ENCODE results near the gene ROBO2. TPM values are rescaled to one million over a fixed set of nuclear protein-coding genes. Genes with fewer than 3 reads are reported as not detected.

The ROBO2 gene
- polyA plus RNA-seq, 1 of the 3 experiments (the other 2 are of a cell fraction), result not detected

- no peak for TF ChIP-seq POLR2AphosphoS5 (IDR thresholded peaks at IDR 0.05; ENCODE audit: low read depth, low read length)
- no peak for TF ChIP-seq FOXJ3 (CRISPR knock-in tag; IDR thresholded peaks at IDR 0.05)
- TF ChIP-seq GABPA (IDR thresholded peaks at IDR 0.05; ENCODE audit: low read depth), result no peak
- TF ChIP-seq IRF3 (IDR thresholded peaks at IDR 0.05; ENCODE audit: low read depth, low read length), result no peak
- no peak for TF ChIP-seq PBX3 (IDR thresholded peaks at IDR 0.05)
- TF ChIP-seq MXI1 (IDR thresholded peaks at IDR 0.05; ENCODE audit: low read depth, low read length), result no peak
- no peak for TF ChIP-seq RFX5 (IDR thresholded peaks at IDR 0.05; ENCODE audit: low read length)
- TF ChIP-seq NFIC (IDR thresholded peaks at IDR 0.05; ENCODE audit: borderline replicate concordance), result no peak
- TF ChIP-seq SIN3A (IDR thresholded peaks at IDR 0.05; ENCODE audit: borderline replicate concordance, low read depth, low read length), result no peak
- TF ChIP-seq ZBTB33 (IDR thresholded peaks at IDR 0.05; ENCODE audit: borderline replicate concordance, low read depth), result no peak
- no peak for TF ChIP-seq FOXM1 (IDR thresholded peaks at IDR 0.05; ENCODE audit: low read depth)
- no peak for TF ChIP-seq SMC3 (IDR thresholded peaks at IDR 0.05; ENCODE audit: low read depth, low read length)
- TF ChIP-seq ELF1 (IDR thresholded peaks at IDR 0.05), result no peak
- no peak for TF ChIP-seq YY1 (IDR thresholded peaks at IDR 0.05; ENCODE audit: low read depth)
- no peak for TF ChIP-seq USF2 (IDR thresholded peaks at IDR 0.05; ENCODE audit: borderline replicate concordance, low read depth, low read length)
- no peak for TF ChIP-seq RAD21 (IDR thresholded peaks at IDR 0.05; ENCODE audit: low read length)
- no peak for TF ChIP-seq RXRA (IDR thresholded peaks at IDR 0.05; ENCODE audit: borderline replicate concordance, low read depth)
- no peak for TF ChIP-seq CHD2 (IDR thresholded peaks at IDR 0.05; ENCODE audit: low read length, partially characterized antibody)
- Histone ChIP-seq H3K4me1 (ENCODE audit: control insufficient read depth in 1 of 2, insufficient read depth in 2 of 2, low read depth in 1 of 2, low read length in 1 of 2) (no peaks in the 10 kb centered on the region), H3K4me2 (no peak overlapping the region), H4K20me1 (ENCODE audit: insufficient read depth) (no peaks in the 10 kb centered on the region), H3K27ac (ENCODE audit: low read depth in 2 of 2, low read length in 1 of 2) (no peak overlapping the region), H3K36me3 (replicated peaks in 1 of 2; ENCODE audit: control insufficient read depth in 1 of 2, insufficient read depth in 2 of 2, low read length in 1 of 2) (no peaks in the 10 kb centered on the region), H2AFZ (ENCODE audit: low read depth) (no peak overlapping the region), H3K9ac (no peak overlapping the region), H3K9me3 (no peaks in the 10 kb centered on the region), H3K9me2 (no peaks in the 10 kb centered on the region), H3K4me3 (ENCODE audit: low read depth in 2 of 2, low read length in 1 of 2) (no peak overlapping the region), H3K79me2 (ENCODE audit: insufficient read depth) (no peaks in the 10 kb centered on the region), H3F3A (replicated peaks; ENCODE audit: insufficient read depth) (no peaks in the 10 kb centered on the region), H3K27me3 (ENCODE audit: insufficient read depth) (no peaks in the 10 kb centered on the region)
- DNase-seq, result no peak
- 43% methylated on average over 4 of the region's 4 CpGs for WGBS (ENCODE audit: low lambda C conversion rate)
- ChIA-PET CTCF (interaction anchor here (0.7 to 1.3 kb wide), 2 partner anchors 14 to 60 kb away, joined by 3 to 4 read pairs; no protein-coding TSS in a partner anchor), POLR2A (no interaction called here)
These were observed 146.8 kb downstream of the ROBO2 start for GRCh38 chr3:77186728-77187127.

All from SK-N-SH (cell line).